HL-60/S4 (cell line): Measurements from ENCODE around the gene ZMYND19.
"Not testable (repeated sequence)": the region's sequence is repeated elsewhere in the genome, so short reads cannot be mapped to it uniquely, and the experiment has no call there.

Experiments used
- in situ Hi-C: fragments of 300-500 bp; cut with MboI; formaldehyde crosslinking; loops from 2 replicates; pipeline ENCODE4 v1.14.3; 2022; ENCODE audit warnings: low sequenced_read_pairs

The ZMYND19 gene

DNA sequence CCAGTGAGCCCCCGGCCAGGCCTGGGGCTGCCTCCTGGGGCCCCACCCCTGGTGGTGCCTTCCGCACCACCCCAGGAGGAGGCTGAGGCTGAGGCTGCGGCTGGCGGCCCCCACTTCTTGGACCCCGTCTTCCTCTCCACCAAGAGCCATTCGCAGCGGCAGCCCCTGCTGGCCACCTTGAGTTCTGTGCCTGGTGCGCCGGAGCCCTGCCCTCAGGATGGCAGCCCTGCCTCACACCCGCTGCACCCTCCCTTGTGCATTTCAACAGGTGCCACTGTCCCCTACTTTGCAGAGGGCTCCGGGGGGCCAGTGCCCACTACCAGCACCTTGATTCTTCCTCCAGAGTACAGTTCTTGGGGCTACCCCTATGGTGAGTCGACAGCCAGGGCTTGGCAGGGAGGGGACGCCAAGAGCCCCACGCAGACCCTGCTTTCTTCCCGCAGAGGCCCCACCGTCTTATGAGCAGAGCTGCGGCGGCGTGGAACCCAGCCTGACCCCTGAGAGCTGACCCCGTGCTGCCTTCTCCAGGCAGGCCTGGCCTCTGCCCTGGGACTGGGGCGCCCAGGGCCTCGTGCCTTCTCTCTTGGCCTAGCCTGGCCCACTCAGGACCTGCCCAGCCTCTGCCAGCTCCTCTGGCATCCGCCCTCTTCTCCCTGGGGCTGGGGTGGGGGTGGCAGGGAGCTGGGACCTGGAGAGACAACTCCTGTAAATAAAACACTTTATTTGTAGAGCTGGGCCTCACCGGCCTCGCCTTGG is 24.5 kb upstream of the ZMYND19 start:
- in situ Hi-C loops: no loop called here

DNA sequence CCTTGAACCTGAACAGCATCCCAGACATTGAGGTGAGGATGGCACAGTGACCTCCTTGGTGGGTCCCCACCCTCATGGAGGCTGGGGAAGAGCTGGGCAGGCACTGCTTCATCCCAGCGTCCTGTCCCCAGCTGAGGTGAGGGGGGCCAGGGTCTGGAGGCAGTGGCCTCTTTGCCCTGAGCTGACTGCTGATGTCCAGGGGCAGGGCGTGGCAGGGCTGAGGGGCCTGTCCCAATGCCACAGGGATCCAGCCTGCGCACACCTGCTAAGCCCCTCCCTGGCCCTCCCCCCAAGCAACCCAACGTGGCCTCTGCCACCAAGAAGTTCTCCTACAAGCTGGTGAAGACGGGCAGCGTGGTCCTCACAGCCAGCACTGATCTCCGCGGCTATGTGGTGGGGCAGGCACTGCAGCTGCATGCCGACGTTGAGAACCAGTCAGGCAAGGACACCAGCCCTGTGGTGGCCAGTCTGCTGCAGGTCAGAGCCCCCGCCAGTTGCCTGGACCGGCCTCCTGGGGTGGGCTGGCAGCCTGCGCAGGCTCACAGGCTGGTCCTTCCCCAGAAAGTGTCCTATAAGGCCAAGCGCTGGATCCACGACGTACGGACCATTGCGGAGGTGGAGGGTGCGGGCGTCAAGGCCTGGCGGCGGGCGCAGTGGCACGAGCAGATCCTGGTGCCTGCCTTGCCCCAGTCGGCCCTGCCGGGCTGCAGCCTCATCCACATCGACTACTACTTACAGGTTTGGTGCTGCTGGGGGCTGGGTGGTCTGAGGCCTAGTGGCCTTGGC is 23.6 kb upstream of the ZMYND19 start:
- in situ Hi-C loops: no loop called here

DNA sequence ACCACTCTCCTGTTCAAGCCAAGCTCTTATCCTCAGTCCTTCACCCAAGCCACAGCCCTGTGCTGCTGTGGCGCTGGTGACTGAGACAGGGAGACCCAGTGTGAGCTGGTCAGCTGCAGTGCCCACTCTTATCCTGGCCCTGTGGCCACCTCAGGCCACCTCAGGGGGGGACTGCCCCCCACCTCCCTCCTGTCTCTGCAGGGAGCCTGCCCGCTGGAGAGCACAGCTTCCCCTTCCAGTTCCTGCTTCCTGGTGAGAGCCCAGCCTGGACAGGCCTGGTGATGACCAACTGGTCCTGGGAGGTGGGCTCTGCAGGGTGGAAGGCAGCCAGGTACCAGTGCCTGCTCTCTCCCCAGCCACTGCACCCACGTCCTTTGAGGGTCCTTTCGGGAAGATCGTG is 22.9 kb upstream of the ZMYND19 start:
- in situ Hi-C loops: no loop called here

DNA sequence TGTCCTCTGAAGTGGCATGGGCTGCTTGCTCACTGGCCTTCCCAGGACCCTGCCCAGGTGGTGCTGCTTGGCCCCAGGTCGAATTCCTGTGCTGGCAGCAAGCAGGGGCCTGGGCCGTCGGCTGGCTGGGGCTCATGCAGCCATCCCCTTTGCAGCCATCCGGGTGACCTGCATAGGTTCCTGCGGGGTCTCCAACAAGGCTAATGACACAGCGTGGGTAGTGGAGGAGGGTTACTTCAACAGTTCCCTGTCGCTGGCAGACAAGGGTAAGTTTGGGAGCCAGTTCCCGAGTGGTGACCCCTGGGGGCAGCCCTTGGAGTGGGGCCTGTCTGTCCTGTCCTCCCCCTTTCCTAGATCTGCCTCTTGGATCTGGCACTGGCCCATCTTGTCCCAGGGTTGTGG is 22.4 kb upstream of the ZMYND19 start:
- in situ Hi-C loops: no loop called here

DNA sequence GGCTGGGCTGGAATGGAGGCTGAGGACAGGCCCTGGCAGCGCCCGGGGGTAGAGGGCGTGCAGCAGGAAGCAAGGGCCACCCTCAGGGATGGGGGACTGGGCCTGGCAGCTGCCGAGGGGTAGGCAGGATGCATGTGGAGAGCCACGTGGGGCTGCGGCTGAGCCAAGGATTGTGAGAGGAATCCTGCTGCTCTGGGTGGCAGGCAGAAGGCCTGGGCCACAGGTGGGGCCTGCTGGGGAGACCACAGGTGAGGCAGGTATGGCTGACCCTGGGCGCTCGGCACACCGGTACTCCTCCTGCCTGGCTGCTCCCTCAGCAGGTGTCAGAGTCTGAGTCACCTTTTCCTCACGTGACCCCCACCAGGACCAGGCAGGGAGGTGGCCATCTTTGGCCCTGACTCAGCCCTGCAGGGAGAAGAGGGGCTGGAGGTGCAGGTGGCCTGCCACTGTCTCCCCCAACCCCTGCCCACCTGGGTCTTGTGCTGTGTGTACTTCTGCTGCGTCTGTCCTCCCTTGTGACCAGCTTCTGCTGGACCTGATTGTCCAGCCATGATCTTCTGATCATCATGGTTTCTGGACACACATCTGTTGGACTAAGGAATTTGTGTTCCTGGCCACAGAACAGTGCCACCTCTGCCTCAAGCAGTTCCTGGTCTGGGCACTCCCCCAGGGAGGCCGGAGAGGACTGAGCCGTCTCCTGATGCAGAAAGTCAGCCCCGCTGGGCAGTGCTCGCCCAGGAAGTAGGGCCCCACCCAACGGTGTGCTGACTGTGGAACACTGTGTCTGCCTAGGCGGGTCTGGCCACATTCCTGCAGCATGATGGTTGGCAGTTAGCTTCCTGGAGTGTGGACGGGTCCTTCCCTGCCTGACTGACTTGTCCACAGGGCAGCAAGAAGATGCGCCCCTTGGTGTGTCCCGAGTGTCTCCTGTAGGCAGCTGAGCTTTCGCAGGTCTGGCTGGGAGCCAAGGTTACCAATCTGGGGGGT is 21.6 kb upstream of the ZMYND19 start:
- in situ Hi-C loops: no loop called here

DNA sequence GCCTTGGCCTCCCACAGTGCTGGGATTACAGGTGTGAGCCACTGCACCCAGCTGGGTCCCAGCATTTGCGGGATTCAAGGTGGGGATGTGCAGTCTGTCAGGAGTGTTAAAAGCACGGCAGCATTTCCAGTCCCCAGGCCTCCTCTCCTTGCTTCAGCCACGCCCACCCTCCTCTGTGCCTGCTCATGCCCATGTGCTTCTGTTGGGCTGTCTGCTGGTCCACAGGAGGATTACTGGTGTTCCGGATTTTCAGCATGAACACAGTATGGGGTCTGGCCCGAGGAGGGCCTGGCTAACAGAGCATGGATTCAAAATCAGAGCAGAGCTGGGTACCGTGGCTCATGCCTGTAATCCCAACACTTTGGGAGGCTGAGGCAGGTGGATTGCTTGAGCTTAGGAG is 20.6 kb upstream of the ZMYND19 start:
- in situ Hi-C loops: no loop called here

DNA sequence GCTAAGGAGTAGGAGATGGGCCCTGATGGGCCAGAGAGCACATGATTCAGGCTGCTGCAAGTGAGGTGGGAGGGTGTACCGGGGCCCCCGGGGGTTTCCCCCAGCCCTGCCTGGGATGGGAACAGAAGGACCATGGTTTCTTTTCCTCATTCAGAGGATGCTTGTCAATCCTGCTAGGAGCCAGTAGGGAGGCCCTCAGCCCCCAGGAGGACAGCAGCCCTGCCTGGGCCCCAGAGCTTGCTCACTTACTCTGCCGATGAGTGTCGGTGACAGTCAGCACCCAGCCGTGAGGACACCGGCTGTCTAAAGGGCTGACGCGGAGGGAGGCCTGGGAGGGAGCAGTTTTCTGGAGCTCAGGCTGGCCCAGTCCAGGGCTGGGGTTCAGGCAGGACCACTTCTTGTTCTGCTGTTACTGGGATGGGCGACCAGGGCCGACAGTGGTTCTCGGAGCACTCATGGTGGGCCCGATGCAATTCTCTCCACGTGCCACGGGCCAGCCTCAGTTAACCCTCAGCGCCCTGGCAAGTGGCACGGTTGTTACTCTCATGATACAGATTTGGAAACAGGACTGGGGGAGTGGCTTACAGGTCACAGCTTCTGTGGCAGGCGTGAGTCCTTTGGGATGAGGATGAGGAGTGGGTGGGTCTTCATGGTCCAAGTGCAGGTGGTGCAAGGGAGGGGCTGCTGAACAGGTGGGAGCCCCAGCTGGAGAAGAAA is 17.0 kb upstream of the ZMYND19 start:
- in situ Hi-C loops: no loop called here

DNA sequence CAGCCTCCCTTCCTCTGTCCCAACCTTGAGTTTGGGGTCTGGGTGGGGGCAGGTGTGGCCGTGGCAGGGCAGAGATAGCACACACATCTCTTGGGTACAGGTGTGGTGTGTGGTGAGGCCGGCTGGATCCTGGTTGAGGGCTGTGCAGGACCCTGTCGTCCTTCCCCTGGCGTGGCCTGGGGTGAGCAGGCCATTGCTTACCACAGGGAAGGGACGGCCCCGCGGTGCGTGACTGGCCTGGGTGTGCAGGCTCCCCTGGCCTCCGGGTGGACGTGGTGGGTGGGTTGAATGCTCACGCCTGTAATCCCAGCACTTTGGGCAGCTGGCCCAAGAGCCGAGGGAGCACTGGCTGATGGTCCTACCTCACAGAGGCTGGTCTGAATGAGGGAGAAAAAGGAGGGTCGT is 16.4 kb upstream of the ZMYND19 start:
- in situ Hi-C loops: no loop called here

DNA sequence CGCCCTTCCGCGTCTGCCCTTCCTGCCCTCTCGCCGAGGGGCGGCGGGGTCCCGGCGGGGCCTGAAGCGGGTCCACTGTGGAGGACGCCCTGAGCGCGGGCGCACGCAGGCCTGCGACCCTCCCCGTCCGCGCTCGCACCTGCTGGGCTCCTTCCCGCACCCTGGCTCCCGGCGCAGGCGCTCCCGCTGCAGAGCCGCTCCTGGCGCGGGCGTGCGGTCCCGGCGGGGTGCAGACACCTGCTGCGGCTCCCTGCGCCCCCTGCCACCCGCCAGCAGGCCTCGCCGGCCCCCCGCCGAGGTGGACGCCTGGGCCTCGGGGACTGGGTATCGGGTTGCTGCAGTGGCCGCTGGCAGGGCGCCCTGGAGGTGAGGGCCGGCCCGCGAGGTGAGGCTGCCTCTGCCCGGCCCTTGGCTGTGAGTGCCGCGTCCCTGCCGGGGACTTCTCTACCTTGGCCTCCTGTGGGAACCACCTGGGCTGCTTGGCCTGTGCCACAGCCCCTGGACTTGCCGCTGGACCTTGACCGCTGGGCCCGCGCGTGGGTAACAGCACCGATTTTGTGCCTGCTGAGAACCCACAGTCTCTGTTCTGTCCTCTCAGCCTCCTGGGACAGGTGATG is 15.8 kb upstream of the ZMYND19 start:
- in situ Hi-C loops: no loop called here

DNA sequence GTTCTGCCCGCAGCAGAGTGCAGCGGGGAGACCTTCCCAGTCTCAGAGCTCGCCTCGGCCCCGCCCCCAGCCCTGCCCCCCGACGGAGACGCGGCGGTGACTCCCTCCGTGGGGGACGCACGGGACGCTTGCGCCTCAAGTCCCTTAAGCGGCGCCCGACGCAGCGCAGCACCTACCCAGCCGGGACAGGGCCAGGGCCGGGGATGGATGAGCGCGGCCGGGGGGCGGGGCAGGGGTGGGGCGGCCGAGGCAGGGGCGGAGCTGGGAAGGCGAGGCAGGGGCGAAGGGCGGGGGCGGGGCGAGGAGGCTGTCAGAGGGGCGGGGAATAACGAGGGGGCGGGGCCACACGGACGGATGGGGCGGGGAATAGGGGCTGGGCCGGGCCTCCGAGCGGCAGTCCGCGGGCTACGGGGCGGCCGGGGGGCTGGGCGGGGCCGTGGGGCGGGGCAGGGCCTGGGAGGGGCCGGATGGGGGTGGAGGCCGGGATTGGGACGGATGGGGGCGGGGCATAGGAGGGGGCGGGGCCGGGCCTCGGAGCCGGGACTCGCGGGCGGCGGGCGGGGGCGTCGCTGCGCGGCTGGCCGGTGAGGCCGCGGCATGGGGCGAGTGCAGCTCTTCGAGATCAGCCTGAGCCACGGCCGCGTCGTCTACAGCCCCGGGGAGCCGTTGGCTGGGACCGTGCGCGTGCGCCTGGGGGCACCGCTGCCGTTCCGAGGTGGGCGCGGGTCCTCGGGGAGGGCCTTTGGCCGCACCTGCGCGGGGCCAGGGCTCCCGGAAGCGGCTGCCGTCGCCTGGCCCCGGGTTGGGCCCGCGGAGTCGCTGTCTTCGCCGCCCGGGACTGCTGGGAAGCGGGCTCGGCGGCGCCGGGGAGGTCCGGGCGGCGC is 15.1 kb upstream of the ZMYND19 start, which contains the start of gene ARRDC1:
TSS of gene ARRDC1 (plus strand) at position 566 of the 884 bp plus-strand sequence. CDS start at position 598, 32 bp downstream.
- in situ Hi-C loops: no loop called here

DNA sequence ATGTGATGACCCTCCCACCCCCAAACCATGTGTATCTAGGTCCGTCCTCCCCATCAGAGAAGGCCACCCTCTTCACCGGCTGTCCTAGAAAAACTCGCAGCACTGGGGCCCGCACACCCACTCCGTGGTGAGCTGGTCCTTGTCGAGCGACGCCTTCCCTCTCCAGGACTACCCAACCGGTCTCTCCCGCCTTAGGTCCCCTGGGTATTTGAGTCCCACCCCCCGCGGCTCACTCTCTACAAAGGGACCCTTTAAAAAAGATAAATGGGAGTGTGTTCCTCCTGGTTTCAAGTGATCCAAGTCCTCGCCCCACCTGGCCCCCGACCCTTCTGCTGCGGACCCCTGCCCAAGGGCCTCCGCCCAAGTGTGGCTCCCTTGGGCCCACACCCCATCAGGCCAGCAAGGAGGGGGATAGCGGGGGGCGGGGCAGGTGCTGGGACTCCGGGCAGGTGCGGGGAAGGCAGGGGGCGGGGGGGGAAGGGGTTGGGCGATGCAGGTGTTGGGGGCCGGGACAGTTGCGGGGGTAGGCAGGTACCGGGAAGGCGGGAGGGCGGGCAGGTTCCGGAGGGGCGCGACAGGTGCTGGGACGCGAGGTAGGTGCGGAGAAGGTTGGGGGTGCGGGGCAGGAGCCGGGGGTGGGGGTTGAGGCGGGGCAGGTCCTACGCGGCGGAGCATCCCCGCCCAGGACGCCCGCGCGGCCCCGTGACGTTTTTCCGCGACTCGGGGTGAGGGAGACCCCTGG is 14.2 kb upstream of the ZMYND19 start:
- in situ Hi-C loops: no loop called here

DNA sequence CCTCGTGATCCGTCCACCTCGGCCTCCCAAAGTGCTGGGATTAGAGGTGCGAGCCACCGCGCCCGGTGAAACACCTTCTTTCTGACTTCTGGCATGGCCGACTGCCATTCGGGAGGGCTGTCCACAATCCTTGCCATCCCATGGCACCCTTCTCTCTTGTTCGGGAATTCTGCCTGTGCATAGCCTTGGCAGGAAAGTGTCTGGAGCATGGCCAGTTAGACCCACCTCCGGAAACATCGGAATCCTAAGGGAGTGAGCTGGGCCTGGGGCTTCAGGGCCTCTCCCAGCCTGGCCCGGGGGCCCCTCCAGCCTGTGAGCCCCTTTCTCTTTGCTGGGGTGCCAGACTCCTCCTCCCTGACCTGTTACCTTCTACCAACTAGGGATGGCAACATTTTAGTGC is 13.6 kb upstream of the ZMYND19 start:
- in situ Hi-C loops: no loop called here

DNA sequence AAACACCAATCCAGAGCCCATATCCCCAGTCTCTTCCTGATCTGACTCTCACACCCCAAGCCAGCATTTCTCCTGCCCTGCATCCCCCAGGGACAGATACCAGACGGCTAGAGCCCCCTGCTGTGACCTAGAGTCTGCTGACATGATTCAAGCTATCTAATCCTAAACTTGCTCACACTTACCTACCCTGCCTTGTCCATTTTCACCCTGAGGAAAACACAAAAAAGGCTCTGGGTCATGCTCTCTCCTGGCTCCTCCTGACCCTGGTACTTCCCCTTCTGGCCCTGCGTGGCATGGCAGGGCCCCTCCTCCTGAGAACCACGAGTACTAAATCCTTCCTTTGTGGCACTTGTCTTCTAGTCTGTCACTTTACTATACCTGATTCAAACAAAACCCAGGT is 12.3 kb upstream of the ZMYND19 start:
- in situ Hi-C loops: no loop called here

DNA sequence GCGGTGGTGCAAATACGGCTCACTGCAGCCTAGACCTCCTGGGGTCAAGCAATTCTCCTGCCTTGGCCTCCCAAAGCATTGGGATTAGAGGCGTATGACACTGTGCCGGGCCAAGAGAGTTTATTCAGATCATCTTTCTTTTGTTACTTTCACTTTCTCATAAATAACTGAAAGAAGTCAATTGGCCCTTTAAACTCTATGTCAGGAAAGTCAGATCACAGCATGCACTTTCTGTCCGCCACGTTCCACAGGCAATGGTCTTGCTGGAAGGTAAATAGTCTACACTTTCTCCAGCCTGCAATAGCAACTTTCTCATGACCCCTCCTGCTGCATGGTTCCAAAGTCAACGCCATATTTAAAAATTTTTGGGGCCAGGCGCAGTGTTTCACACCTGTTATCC is 8.6 kb upstream of the ZMYND19 start:
- in situ Hi-C loops: no loop called here

DNA sequence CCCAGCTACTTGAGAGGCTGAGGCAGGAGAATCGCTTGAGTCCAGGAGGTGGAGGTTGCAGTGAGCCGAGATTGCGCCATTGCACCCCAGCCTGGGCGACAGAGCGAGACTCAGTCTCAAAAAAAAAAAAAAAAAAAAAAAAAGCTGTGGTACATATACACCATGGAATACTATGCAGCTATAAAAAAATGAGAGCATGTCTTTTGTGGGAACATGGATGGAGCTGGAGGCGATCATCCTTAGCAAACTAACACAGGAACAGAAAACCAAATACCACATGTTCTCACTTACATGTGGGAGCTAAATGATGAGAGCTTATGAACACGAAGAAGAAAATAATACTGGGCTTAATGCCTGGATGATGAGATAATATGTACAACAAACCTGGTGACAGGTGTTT is 6.3 kb upstream of the ZMYND19 start:
- in situ Hi-C loops: not testable (repeated sequence)

DNA sequence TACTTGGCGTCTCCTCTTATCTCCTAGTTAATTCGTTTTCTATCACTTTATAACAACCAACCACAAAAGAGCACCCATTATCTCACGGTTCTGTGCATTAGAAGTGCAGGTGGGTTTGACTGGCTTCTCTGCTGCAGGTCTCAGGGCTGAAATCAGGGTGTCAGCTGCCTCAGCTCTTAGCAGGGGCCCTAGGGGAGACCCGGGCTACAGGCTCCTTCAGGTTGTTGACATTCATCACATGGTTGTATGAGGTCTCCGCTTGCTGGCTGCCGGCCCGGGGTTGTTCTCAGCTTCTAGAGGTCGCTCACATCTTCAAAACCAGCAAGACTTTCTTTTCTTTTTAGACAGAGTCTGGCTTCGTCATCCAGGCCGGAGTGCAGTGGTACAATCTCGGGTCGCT is 2.9 kb upstream of the ZMYND19 start:
- in situ Hi-C loops: no loop called here

DNA sequence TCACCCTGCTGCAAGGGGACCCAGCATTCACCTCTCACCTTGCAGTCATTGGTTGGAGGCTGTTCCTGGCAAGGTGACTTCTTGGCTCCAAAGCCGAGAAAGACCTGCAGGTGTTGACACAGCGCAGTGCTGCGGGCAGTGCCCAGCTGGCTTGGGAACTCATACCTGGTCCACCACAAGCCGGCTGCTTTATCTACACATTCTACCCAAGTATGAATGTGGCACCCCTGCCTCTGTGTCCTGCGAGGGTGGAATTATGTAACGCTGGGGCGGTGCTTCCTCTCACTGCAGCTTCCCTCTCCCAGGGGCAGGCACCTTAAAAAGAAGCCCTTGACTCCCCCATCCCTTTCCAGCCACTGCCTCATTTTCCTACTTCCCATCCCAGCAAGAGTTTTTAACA is 2.5 kb upstream of the ZMYND19 start:
- in situ Hi-C loops: no loop called here

DNA sequence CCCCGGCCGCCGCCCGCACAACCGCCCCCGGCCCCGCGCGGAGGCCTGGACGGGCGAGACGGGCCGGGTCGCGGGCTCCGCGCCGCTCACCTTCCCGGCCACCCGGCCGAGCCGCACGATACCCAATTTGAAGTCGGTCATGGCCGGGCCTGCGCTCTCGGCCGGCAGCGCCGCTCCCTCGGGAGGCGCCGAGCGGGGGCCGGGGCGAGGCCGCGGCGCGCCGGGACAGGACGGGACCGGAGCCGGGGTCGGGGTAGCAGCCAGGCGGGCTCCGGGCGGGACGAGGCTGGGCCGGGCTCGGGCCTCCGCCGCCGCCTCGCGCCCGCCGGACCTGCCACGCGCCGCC is 216 bp downstream of the ZMYND19 start:
- in situ Hi-C loops: no loop called here
